Measurements from ENCODE around the gene PTPRF. TPM values are rescaled to one million over a fixed set of nuclear protein-coding genes. Genes with fewer than 3 reads are reported as not detected.
A peak's percentile ranks its signal among the peaks of the same experiment; 100 is the strongest.
"Not testable (repeated sequence)": the region's sequence is repeated elsewhere in the genome, so short reads cannot be mapped to it uniquely, and the experiment has no call there.

The PTPRF gene
- total RNA-seq, 2 experiments from 2014 or later, result 0.37 to 0.42 TPM

GRCh38 chr1:43543567-43543966, 12.9 kb downstream of the PTPRF start:
- DNase-seq, result no peak
- H3K36me3 Mint-ChIP-seq (ENCODE audit: low read depth), result no peaks in the 10 kb centered on the region
- H3K27ac Mint-ChIP-seq, result no peak overlapping the region
- POLR2A ChIA-PET, result no interaction called here
- CTCF ChIA-PET, result interaction anchor here (2.1 kb wide), 1 partner anchor 7 kb away, joined by 6 read pairs; no protein-coding TSS in a partner anchor
- H3K4me3 Mint-ChIP-seq, result no peak overlapping the region
- H3K9me3 Mint-ChIP-seq, result no peaks in the 10 kb centered on the region
- H3K4me1 Mint-ChIP-seq, result no peaks in the 10 kb centered on the region
- no peaks in the 10 kb centered on the region for H3K27me3 Mint-ChIP-seq

GRCh38 chr1:43545339-43545694, 14.6 kb downstream of the PTPRF start:
- peaks cover under 1% of the 10 kb centered on the region for H3K4me1 Mint-ChIP-seq
- CTCF ChIA-PET, result no interaction called here
- POLR2A ChIA-PET, result no interaction called here

GRCh38 chr1:43545695-43546387, 15.2 kb downstream of the PTPRF start:
- no peaks in the 10 kb centered on the region for H3K36me3 Mint-ChIP-seq (ENCODE audit: low read depth)
- H3K4me1 Mint-ChIP-seq, result peaks cover 4% of the 10 kb centered on the region
- POLR2A ChIA-PET, result no interaction called here
- no peak for DNase-seq
- CTCF ChIA-PET, result no interaction called here
- no peak overlapping the region for H3K27ac Mint-ChIP-seq
- H3K9me3 Mint-ChIP-seq, result no peaks in the 10 kb centered on the region
- H3K27me3 Mint-ChIP-seq, result peaks cover 5% of the 10 kb centered on the region
- H3K4me3 Mint-ChIP-seq, result no peak overlapping the region

More at GRCh38 chr1:43545339-43545694, 14.6 kb downstream of the PTPRF start:
- Mint-ChIP-seq H3K27ac (no peak overlapping the region), H3K4me3 (no peak overlapping the region), H3K27me3 (peaks cover under 1% of the 10 kb centered on the region), H3K9me3 (no peaks in the 10 kb centered on the region), H3K36me3 (ENCODE audit: low read depth) (no peaks in the 10 kb centered on the region)
- DNase-seq, result no peak

GRCh38 chr1:43546388-43547100, 15.9 kb downstream of the PTPRF start:
- POLR2A ChIA-PET, result no interaction called here
- H3K36me3 Mint-ChIP-seq (ENCODE audit: low read depth), result no peaks in the 10 kb centered on the region
- H3K4me1 Mint-ChIP-seq, result peaks cover 4% of the 10 kb centered on the region
- H3K27me3 Mint-ChIP-seq, result peaks cover 9% of the 10 kb centered on the region
- no peak overlapping the region for H3K27ac Mint-ChIP-seq
- DNase-seq, result no peak
- no peaks in the 10 kb centered on the region for H3K9me3 Mint-ChIP-seq
- CTCF ChIA-PET, result no interaction called here
- no peak overlapping the region for H3K4me3 Mint-ChIP-seq

- ChIA-PET CTCF (no interaction called here), POLR2A (no interaction called here)
- peaks cover 9% of the 10 kb centered on the region for H3K27me3 Mint-ChIP-seq
- H3K4me3 Mint-ChIP-seq, result no peak overlapping the region
- no peak overlapping the region for H3K27ac Mint-ChIP-seq
- H3K36me3 Mint-ChIP-seq (ENCODE audit: low read depth), result no peaks in the 10 kb centered on the region
- no peaks in the 10 kb centered on the region for H3K9me3 Mint-ChIP-seq
- H3K4me1 Mint-ChIP-seq, result peaks cover 4% of the 10 kb centered on the region
- no peak for DNase-seq
Observed at GRCh38 chr1:43547538-43548072, 16.9 kb downstream of the PTPRF start.

GRCh38 chr1:43548285-43549271, 17.9 kb downstream of the PTPRF start:
- H3K27me3 Mint-ChIP-seq, result peaks cover 9% of the 10 kb centered on the region
- peaks cover 4% of the 10 kb centered on the region for H3K4me1 Mint-ChIP-seq
- no peaks in the 10 kb centered on the region for H3K9me3 Mint-ChIP-seq
- DNase-seq, result no peak
- H3K36me3 Mint-ChIP-seq (ENCODE audit: low read depth), result no peaks in the 10 kb centered on the region
- ChIA-PET CTCF (interaction anchor here (0.6 kb wide), 1 partner anchor 20 kb away, joined by 3 read pairs; no protein-coding TSS in a partner anchor), POLR2A (no interaction called here)
- no peak overlapping the region for H3K4me3 Mint-ChIP-seq
- H3K27ac Mint-ChIP-seq, result no peak overlapping the region

- H3K4me3 Mint-ChIP-seq; POLR2A ChIA-PET; H3K36me3 Mint-ChIP-seq (ENCODE audit: low read depth): not testable (repeated sequence)
Observed at GRCh38 chr1:43549394-43549793, 18.7 kb downstream of the PTPRF start.

GRCh38 chr1:43549921-43550597, 19.4 kb downstream of the PTPRF start:
- CTCF ChIA-PET, result interaction anchor here (0.6 to 1.6 kb wide), 5 partner anchors 8 to 396 kb away, joined by 3 to 6 read pairs (median 4); no protein-coding TSS in a partner anchor
- POLR2A ChIA-PET, result interaction anchor here (0.6 kb wide), 1 partner anchor 31 kb away, joined by 4 read pairs; no protein-coding TSS in a partner anchor
- Mint-ChIP-seq H3K27ac (no peak overlapping the region), H3K4me1 (peaks cover 12% of the 10 kb centered on the region), H3K36me3 (ENCODE audit: low read depth) (no peaks in the 10 kb centered on the region), H3K4me3 (peak overlapping the region; percentile 17), H3K27me3 (peaks cover 9% of the 10 kb centered on the region), H3K9me3 (no peaks in the 10 kb centered on the region)
- DNase-seq, result peak; percentile 17

More at GRCh38 chr1:43549394-43549793, 18.7 kb downstream of the PTPRF start:
- CTCF ChIA-PET, result interaction anchor here (0.6 to 1.4 kb wide), 2 partner anchors 16 to 88 kb away, joined by 4 to 5 read pairs; no protein-coding TSS in a partner anchor
- H3K4me1 Mint-ChIP-seq, H3K9me3 Mint-ChIP-seq, DNase-seq, H3K27me3 Mint-ChIP-seq, H3K27ac Mint-ChIP-seq: not testable (repeated sequence)

GRCh38 chr1:43550598-43551246, 20.0 kb downstream of the PTPRF start:
- no peak for DNase-seq
- no peaks in the 10 kb centered on the region for H3K9me3 Mint-ChIP-seq
- CTCF ChIA-PET, result interaction anchor here (0.8 to 1.6 kb wide), 5 partner anchors 8 to 395 kb away, joined by 3 to 6 read pairs (median 3); partner anchors contain the start of gene PTPRF
- H3K4me1 Mint-ChIP-seq, result peaks cover 12% of the 10 kb centered on the region
- H3K27me3 Mint-ChIP-seq, result peaks cover 9% of the 10 kb centered on the region
- POLR2A ChIA-PET, result no interaction called here
- no peaks in the 10 kb centered on the region for H3K36me3 Mint-ChIP-seq (ENCODE audit: low read depth)
- peak overlapping the region; percentile 17 for H3K4me3 Mint-ChIP-seq
- H3K27ac Mint-ChIP-seq, result no peak overlapping the region

- ChIA-PET CTCF (interaction anchor here (0.9 to 1.6 kb wide), 3 partner anchors 9 to 22 kb away, joined by 3 to 6 read pairs (median 3); partner anchors contain the start of gene PTPRF), POLR2A (no interaction called here)
- no peak overlapping the region for H3K4me3 Mint-ChIP-seq
- H3K4me1 Mint-ChIP-seq, result peaks cover 12% of the 10 kb centered on the region
- H3K36me3 Mint-ChIP-seq (ENCODE audit: low read depth), result no peaks in the 10 kb centered on the region
- no peaks in the 10 kb centered on the region for H3K9me3 Mint-ChIP-seq
- H3K27me3 Mint-ChIP-seq, result peaks cover 9% of the 10 kb centered on the region
- H3K27ac Mint-ChIP-seq, result no peak overlapping the region
- DNase-seq, result no peak
Observed at GRCh38 chr1:43551396-43551888, 20.8 kb downstream of the PTPRF start.

- peaks cover 9% of the 10 kb centered on the region for H3K27me3 Mint-ChIP-seq
Observed at GRCh38 chr1:43552059-43552742, 21.5 kb downstream of the PTPRF start.

More at GRCh38 chr1:43552059-43552742, 21.5 kb downstream of the PTPRF start:
- DNase-seq, result no peak
- ChIA-PET POLR2A (no interaction called here), CTCF (interaction anchor here (0.6 to 1.0 kb wide), 2 partner anchors 19 to 98 kb away, joined by 3 read pairs; partner anchors contain the start of gene KDM4A)
- no peak overlapping the region for H3K27ac Mint-ChIP-seq
- H3K4me1 Mint-ChIP-seq, result peaks cover 12% of the 10 kb centered on the region
- no peaks in the 10 kb centered on the region for H3K9me3 Mint-ChIP-seq
- no peaks in the 10 kb centered on the region for H3K36me3 Mint-ChIP-seq (ENCODE audit: low read depth)
- no peak overlapping the region for H3K4me3 Mint-ChIP-seq
